ENCODE data around the gene DHX40. TPM values are rescaled to one million over a fixed set of nuclear protein-coding genes. Genes with fewer than 3 reads are reported as not detected.

The DHX40 gene
- total and polyA plus RNA-seq, 2 of the 8 experiments (the other 6 are each of a cell fraction or from before 2014, with no cell fraction given) = 13.5 to 28.3 TPM

GRCh38 chr17:59601130-59601529, 35.7 kb downstream of the DHX40 start:
- H4K8ac ChIP-seq (ENCODE audit: extremely low read depth, insufficient read depth, low read length) = no peak overlapping the region
- no peak overlapping the region for H3K4me2 ChIP-seq (ENCODE audit: insufficient read depth in 1 of 2, low read depth in 2 of 2, low read length in 2 of 2)
- ChIA-PET POLR2A (ENCODE audit: partially characterized antibody) (interaction anchor here (0.6 kb wide), 1 partner anchor 296 kb away, joined by 4 read pairs; no protein-coding TSS in a partner anchor), CTCF (ENCODE audit: partially characterized antibody) (no interaction called here)
- H3K9me3 ChIP-seq (ENCODE audit: insufficient read depth in 2 of 2, low read depth in 1 of 2, low read length in 1 of 2) = no peaks in the 10 kb centered on the region
- H2BK5ac ChIP-seq (ENCODE audit: low read depth, low read length) = no peak overlapping the region
- H2AFZ ChIP-seq (ENCODE audit: low read length) = no peak overlapping the region
- no peak for FAIRE-seq
- H3K23me2 ChIP-seq (ENCODE audit: low read depth, low read length) = peaks cover 2% of the 10 kb centered on the region; the same call in 1 of the 2 replicates
- H4K5ac ChIP-seq (ENCODE audit: insufficient read length, low read depth, low read length) = no peak overlapping the region
- H2BK12ac ChIP-seq (ENCODE audit: low read depth, low read length) = no peak overlapping the region
- H3K4ac ChIP-seq (replicated peaks; ENCODE audit: insufficient read length, low read depth, low read length) = no peak overlapping the region
- peaks cover 2% of the 10 kb centered on the region; the same call in 1 of the 2 replicates for H3K79me1 ChIP-seq (ENCODE audit: low read depth, low read length)
- H2BK15ac ChIP-seq (ENCODE audit: low read length) = no peak overlapping the region
- no peak overlapping the region for H3K4me3 ChIP-seq (ENCODE audit: extremely low read depth in 1 of 4, insufficient read depth in 2 of 4, low read depth in 3 of 4, low read length in 4 of 4)
- H3K14ac ChIP-seq (ENCODE audit: insufficient read length) = no peak overlapping the region
- H3K79me2 ChIP-seq (ENCODE audit: control insufficient read depth in 1 of 2, insufficient read depth in 2 of 2, low read length in 2 of 2) = no peaks in the 10 kb centered on the region
- H3K18ac ChIP-seq (ENCODE audit: extremely low read depth, low read length) = no peak overlapping the region
- H3K27ac ChIP-seq (ENCODE audit: low read depth, low read length) = no peak overlapping the region
- H2BK120ac ChIP-seq (replicated peaks; ENCODE audit: low read depth, low read length) = no peak overlapping the region
- H4K20me1 ChIP-seq (replicated peaks in 1 of 2; ENCODE audit: control insufficient read depth in 1 of 2, insufficient read depth in 2 of 2, low read length in 2 of 2) = peaks cover 0 to 2% of the 10 kb centered on the region in 2 experiments
- 97% methylated on average over 2 of the region's 2 CpGs; no CpG with 5 or more reads in 1 of the 2 experiments for WGBS, 2 experiments (ENCODE audit: extremely low coverage in 1 of 2, insufficient coverage in 1 of 2, insufficient read length in 1 of 2, insufficient replicate concordance in 2 of 2, low coverage in 1 of 2, low lambda C conversion rate in 2 of 2, missing lambda C conversion rate in 1 of 2)
- no peak overlapping the region for H3K56ac ChIP-seq (replicated peaks; ENCODE audit: insufficient read length, low read depth, low read length)
- H3K27me3 ChIP-seq (replicated peaks in 1 of 4; ENCODE audit: control insufficient read depth in 3 of 4, extremely low read depth in 1 of 4, insufficient read depth in 3 of 4, low read length in 3 of 4) = no peaks in the 10 kb centered on the region
- no peak overlapping the region for H4K91ac ChIP-seq (replicated peaks; ENCODE audit: insufficient read length, low read length)
- H2AK5ac ChIP-seq (ENCODE audit: low read depth, low read length) = no peak overlapping the region
- no peak overlapping the region for H3K23ac ChIP-seq (ENCODE audit: insufficient read length)
- no peak overlapping the region for H2BK20ac ChIP-seq (ENCODE audit: low read length)
- peaks cover 0 to 2% (median 0%) of the 10 kb centered on the region in 4 experiments; a peak in 1 of 7 replicates for H3K4me1 ChIP-seq (replicated peaks in 1 of 4; ENCODE audit: control insufficient read depth in 3 of 4, insufficient read depth in 4 of 4, low read length in 3 of 4)
- no peak overlapping the region for H3K9ac ChIP-seq (replicated peaks in 1 of 4; ENCODE audit: extremely low read depth in 1 of 4, low read depth in 3 of 4, low read length in 3 of 4)
- DNase-seq (ENCODE audit: low read depth in 1 of 2, low spot score in 2 of 2) = no peak
- peaks cover 2 to 32% (median 10%) of the 10 kb centered on the region in 4 experiments; a peak in 5 of 8 replicates for H3K36me3 ChIP-seq (ENCODE audit: control insufficient read depth in 2 of 4, insufficient read depth in 4 of 4, low read length in 3 of 4)
- TF ChIP-seq BCL11A (IDR thresholded peaks at IDR 0.05; ENCODE audit: low read depth in 2 of 2, low read length in 2 of 2) = no peak
- TF ChIP-seq SP4 (IDR thresholded peaks at IDR 0.05; ENCODE audit: low read length) = no peak
- TF ChIP-seq ASH2L (IDR thresholded peaks at IDR 0.05; ENCODE audit: low read length) = no peak
- TF ChIP-seq SUZ12 (IDR thresholded peaks at IDR 0.05; ENCODE audit: low read length) = no peak
- TF ChIP-seq, protein P1, sequence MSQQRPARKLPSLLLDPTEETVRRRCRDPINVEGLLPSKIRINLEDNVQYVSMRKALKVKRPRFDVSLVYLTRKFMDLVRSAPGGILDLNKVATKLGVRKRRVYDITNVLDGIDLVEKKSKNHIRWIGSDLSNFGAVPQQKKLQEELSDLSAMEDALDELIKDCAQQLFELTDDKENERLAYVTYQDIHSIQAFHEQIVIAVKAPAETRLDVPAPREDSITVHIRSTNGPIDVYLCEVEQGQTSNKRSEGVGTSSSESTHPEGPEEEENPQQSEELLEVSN (IDR thresholded peaks at IDR 0.05) = no peak
- no peak for TF ChIP-seq BRCA1 (IDR thresholded peaks at IDR 0.05; ENCODE audit: low read depth, low read length)
- TF ChIP-seq TBP (IDR thresholded peaks at IDR 0.05; ENCODE audit: low read depth, low read length) = no peak
- TF ChIP-seq POLR2A (IDR thresholded peaks at IDR 0.05; ENCODE audit: control extremely low read depth in 1 of 2, low read depth in 2 of 2, low read length in 2 of 2) = no peak
